ENCODE data around the gene RAPH1. TPM values are rescaled to one million over a fixed set of nuclear protein-coding genes. Genes with fewer than 3 reads are reported as not detected.

The RAPH1 gene
- total RNA-seq, 1 experiment from 2014 or later = 7.0 TPM

DNA sequence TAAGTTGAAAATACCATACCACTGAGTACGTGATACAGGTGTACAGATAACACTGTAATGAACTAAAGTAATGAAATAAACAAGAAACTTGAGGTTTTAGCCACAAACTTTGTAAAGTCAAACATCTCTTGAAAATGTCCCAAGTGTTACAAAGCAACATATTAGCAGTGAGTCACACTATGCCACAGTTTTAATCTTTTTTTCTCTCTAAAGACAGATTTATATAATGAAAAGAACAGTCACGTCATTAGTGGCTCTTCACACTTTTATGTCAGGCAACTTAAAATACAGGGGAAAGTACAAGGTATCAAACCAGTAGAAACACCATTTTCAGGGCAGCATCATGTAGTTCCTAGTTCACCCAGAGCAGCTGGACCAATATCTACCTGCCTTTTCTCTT lies 42.1 kb downstream of the RAPH1 start:
- H3K79me2 ChIP-seq (ENCODE audit: low read length) = 0 out of 2 replicates have a peak, but pooled peaks cover 6% of the 10 kb centered on the region

DNA sequence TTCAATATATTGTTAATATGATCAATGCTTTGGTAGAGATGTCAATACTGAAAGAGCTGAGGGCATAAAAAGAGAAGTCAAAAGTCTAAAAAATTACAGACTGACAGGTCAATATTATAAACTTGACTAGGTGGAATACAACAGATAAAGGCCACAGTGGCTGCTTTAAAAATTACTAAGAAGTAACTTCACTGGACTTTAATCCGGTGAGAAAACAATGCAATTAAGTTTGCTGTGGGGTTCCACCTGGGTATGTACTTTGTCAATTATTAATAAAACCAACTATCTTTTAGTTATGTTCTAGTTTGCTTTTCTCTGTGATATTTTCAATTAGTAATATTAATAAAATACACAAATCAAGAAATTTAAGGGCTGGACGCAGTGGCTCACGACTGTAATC lies 44.7 kb downstream of the RAPH1 start:
- Histone ChIP-seq H3K4me2 (ENCODE audit: low read length) (no peak overlapping the region), H3K79me2 (ENCODE audit: low read length) (no peaks in the 10 kb centered on the region), H3K4me3 (ENCODE audit: low read length) (no peak overlapping the region), H3F3A (ENCODE audit: low read length, unreplicated experiment) (peaks cover 3% of the 10 kb centered on the region), H3K27ac (ENCODE audit: low read length) (no peak overlapping the region), H3K27me3 (ENCODE audit: low read length) (no peaks in the 10 kb centered on the region), H4K20me1 (ENCODE audit: low read length) (no peaks in the 10 kb centered on the region), H3K9me3 (ENCODE audit: low read length) (no peaks in the 10 kb centered on the region), H3K9ac (ENCODE audit: low read length) (no peak overlapping the region), H3K36me3 (ENCODE audit: low read depth, low read length) (peaks cover 5% of the 10 kb centered on the region; the same call in 1 of the 2 replicates), H3K9me2 (replicated peaks; ENCODE audit: low read length) (no peaks in the 10 kb centered on the region), H3K4me1 (ENCODE audit: insufficient read depth, low read length) (peaks cover 22% of the 10 kb centered on the region), H2AFZ (ENCODE audit: low read length) (no peak overlapping the region)
- ATAC-seq (no peak), DNase-seq (no peak)
- intact Hi-C loops (cut with micrococcal nuclease) = no loop called here
- TF ChIP-seq EZH2phosphoT487 (IDR thresholded peaks at IDR 0.05; ENCODE audit: borderline replicate concordance, low read length) = no peak
- TF ChIP-seq EZH2 (IDR thresholded peaks at IDR 0.05; ENCODE audit: low read length, unreplicated experiment) = no peak
- TF ChIP-seq, protein P1, sequence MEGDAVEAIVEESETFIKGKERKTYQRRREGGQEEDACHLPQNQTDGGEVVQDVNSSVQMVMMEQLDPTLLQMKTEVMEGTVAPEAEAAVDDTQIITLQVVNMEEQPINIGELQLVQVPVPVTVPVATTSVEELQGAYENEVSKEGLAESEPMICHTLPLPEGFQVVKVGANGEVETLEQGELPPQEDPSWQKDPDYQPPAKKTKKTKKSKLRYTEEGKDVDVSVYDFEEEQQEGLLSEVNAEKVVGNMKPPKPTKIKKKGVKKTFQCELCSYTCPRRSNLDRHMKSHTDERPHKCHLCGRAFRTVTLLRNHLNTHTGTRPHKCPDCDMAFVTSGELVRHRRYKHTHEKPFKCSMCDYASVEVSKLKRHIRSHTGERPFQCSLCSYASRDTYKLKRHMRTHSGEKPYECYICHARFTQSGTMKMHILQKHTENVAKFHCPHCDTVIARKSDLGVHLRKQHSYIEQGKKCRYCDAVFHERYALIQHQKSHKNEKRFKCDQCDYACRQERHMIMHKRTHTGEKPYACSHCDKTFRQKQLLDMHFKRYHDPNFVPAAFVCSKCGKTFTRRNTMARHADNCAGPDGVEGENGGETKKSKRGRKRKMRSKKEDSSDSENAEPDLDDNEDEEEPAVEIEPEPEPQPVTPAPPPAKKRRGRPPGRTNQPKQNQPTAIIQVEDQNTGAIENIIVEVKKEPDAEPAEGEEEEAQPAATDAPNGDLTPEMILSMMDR (conservative IDR thresholded peaks at IDR 0.05; ENCODE audit: low read depth, low read length) = no peak
- ChIA-PET CTCF (no interaction called here), POLR2A (ENCODE audit: unreplicated experiment) (no interaction called here)
- no TSS peak for BruUV-seq (replicated peaks)

More for the DNA sequence above, 42.1 kb downstream of the RAPH1 start:
- intact Hi-C loops (cut with micrococcal nuclease) = loop anchor here (2.0 kb wide), 2 partner anchors 42 to 156 kb away; partner anchors contain the start of gene RAPH1
- BruUV-seq (replicated peaks) = no TSS peak
- POLR2A ChIA-PET (ENCODE audit: unreplicated experiment) = no interaction called here
- DNase-seq = peak; percentile 30
- TF ChIP-seq, protein P1 (conservative IDR thresholded peaks at IDR 0.05; ENCODE audit: low read depth, low read length) = no peak
- no peak for TF ChIP-seq EZH2 (IDR thresholded peaks at IDR 0.05; ENCODE audit: low read length, unreplicated experiment)
- no peak for TF ChIP-seq EZH2phosphoT487 (IDR thresholded peaks at IDR 0.05; ENCODE audit: borderline replicate concordance, low read length)
- H3K9me2 ChIP-seq (replicated peaks; ENCODE audit: low read length) = no peaks in the 10 kb centered on the region
- peak overlapping the region; percentile 31; the same call in 1 of the 2 replicates for H3K4me3 ChIP-seq (ENCODE audit: low read length)
- H3K9ac ChIP-seq (ENCODE audit: low read length) = no peak overlapping the region
- no peaks in the 10 kb centered on the region for H3K9me3 ChIP-seq (ENCODE audit: low read length)
- H3K4me1 ChIP-seq (ENCODE audit: insufficient read depth, low read length) = peaks cover 22% of the 10 kb centered on the region
- peaks cover 5% of the 10 kb centered on the region; the same call in 1 of the 2 replicates for H3K36me3 ChIP-seq (ENCODE audit: low read depth, low read length)
- CTCF ChIA-PET = interaction anchor here (0.7 to 0.8 kb wide), 2 partner anchors 297 to 380 kb away, joined by 4 to 6 read pairs; no protein-coding TSS in a partner anchor
- peak overlapping the region; percentile 49 for H3K27ac ChIP-seq (ENCODE audit: low read length)
- peak; percentile 54 for ATAC-seq
- H2AFZ ChIP-seq (ENCODE audit: low read length) = no peak overlapping the region
- peaks cover 3% of the 10 kb centered on the region for H3F3A ChIP-seq (ENCODE audit: low read length, unreplicated experiment)
- H4K20me1 ChIP-seq (ENCODE audit: low read length) = no peaks in the 10 kb centered on the region
- H3K4me2 ChIP-seq (ENCODE audit: low read length) = peak overlapping the region; percentile 41
- no peaks in the 10 kb centered on the region for H3K27me3 ChIP-seq (ENCODE audit: low read length)

DNA sequence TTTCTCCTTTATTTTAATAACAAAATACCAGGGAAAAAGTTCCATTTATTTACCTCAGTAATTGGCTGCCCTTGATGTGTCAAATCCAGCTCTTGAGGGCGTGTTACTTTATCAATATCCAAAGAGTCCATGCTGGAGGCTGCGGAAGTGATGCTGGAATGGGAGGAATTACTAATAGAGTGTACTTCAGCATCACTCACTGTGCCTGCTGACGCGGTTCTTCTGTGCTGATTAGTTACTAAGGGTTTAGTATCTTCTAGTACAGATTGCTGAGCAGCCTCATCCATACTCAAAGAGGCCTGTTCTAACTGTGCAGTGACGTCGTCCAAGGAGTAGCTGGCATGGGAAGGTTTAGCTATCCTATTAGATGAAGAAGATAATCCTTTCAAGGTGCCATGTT lies 45.6 kb downstream of the RAPH1 start:
- TF ChIP-seq, protein P1 (conservative IDR thresholded peaks at IDR 0.05; ENCODE audit: low read depth, low read length) = no peak
- no peak for TF ChIP-seq EZH2phosphoT487 (IDR thresholded peaks at IDR 0.05; ENCODE audit: borderline replicate concordance, low read length)
- TF ChIP-seq EZH2 (IDR thresholded peaks at IDR 0.05; ENCODE audit: low read length, unreplicated experiment) = no peak
- Histone ChIP-seq H3F3A (ENCODE audit: low read length, unreplicated experiment) (peaks cover 3% of the 10 kb centered on the region), H3K79me2 (ENCODE audit: low read length) (no peaks in the 10 kb centered on the region), H3K27me3 (ENCODE audit: low read length) (no peaks in the 10 kb centered on the region), H3K9me2 (replicated peaks; ENCODE audit: low read length) (no peaks in the 10 kb centered on the region), H2AFZ (ENCODE audit: low read length) (no peak overlapping the region), H3K4me1 (ENCODE audit: insufficient read depth, low read length) (peaks cover 22% of the 10 kb centered on the region), H4K20me1 (ENCODE audit: low read length) (no peaks in the 10 kb centered on the region), H3K9ac (ENCODE audit: low read length) (no peak overlapping the region), H3K4me2 (ENCODE audit: low read length) (no peak overlapping the region), H3K27ac (ENCODE audit: low read length) (no peak overlapping the region), H3K36me3 (ENCODE audit: low read depth, low read length) (peaks cover 5% of the 10 kb centered on the region; the same call in 1 of the 2 replicates), H3K9me3 (ENCODE audit: low read length) (no peaks in the 10 kb centered on the region), H3K4me3 (ENCODE audit: low read length) (no peak overlapping the region)
- intact Hi-C loops (cut with micrococcal nuclease) = no loop called here
- BruUV-seq (replicated peaks) = no TSS peak
- no peak for DNase-seq
- ChIA-PET CTCF (no interaction called here), POLR2A (ENCODE audit: unreplicated experiment) (no interaction called here)
- no peak for ATAC-seq
